ENCODE results near the gene EEF1B2. TPM values are rescaled to one million over a fixed set of nuclear protein-coding genes. Genes with fewer than 3 reads are reported as not detected.
"Not testable (repeated sequence)": the region's sequence is repeated elsewhere in the genome, so short reads cannot be mapped to it uniquely, and the experiment has no call there.

Gene EEF1B2
- total RNA-seq, result 100 to 1,000 TPM; 473 to 489 TPM

DNA sequence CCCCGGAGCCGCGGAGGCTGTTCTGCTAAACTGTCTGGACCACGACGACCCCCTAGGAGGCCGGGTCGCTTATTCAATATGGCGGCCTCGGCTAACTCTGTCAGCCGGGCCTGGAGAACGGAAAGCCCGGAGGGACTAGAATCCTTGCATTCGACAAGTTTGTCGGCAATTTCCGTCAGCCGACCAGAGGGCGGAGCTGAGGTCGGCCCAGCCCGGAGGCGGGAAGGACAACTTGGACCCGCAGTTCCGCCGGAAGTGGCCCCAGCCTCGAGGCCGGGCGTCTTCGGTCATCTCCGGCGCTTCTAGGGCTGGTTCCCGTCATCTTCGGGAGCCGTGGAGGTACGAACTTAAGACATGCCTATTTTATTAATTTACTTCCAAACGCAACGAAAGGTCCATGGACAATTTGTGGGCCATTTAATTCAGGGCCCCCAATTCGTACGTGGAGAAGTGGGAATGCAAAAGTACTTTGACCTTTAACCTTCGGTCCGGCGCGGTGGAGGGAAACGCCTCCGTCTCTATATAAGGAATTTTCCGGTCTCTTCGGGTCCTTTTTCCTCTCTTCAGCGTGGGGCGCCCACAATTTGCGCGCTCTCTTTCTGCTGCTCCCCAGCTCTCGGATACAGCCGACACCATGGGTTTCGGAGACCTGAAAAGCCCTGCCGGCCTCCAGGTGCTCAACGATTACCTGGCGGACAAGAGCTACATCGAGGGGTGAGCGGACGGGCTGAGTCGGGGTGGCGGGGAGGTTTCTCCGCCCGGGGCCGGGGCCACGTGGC lies at the start of gene EEF1B2, which contains the start of gene NDUFS1:
TSS of gene EEF1B2 (plus strand) at position 550 of the 779 bp plus-strand sequence. CDS start at position 635, 85 bp downstream.
TSS of gene NDUFS1 (minus strand) at position 99 of the 779 bp plus-strand sequence. CDS start 5,766 bp downstream, outside the sequence.
- H3K4me3 Mint-ChIP-seq, result peak within 1 kb of the TSS; percentile 94
- H3K9me3 Mint-ChIP-seq, result no peaks in the 10 kb centered on the region
- ChIA-PET CTCF (interaction anchor here (0.7 to 1.9 kb wide), 3 partner anchors 22 to 75 kb away, joined by 3 to 9 read pairs (median 3); no protein-coding TSS in a partner anchor), POLR2A (interaction anchor here (0.6 to 2.7 kb wide), 13 partner anchors 8 to 1466 kb away, joined by 3 to 29 read pairs (median 4); partner anchors contain the start of genes CREB1, FASTKD2, INO80D and MDH1B)
- no peaks in the 10 kb centered on the region for H3K27me3 Mint-ChIP-seq
- peak within 1 kb of the TSS; percentile 91 for H3K27ac Mint-ChIP-seq
- H3K36me3 Mint-ChIP-seq (ENCODE audit: low read depth), result peaks cover 57% of the 10 kb centered on the region
- peak; percentile 98 for DNase-seq
- H3K4me1 Mint-ChIP-seq, result peaks cover 54% of the 10 kb centered on the region

DNA sequence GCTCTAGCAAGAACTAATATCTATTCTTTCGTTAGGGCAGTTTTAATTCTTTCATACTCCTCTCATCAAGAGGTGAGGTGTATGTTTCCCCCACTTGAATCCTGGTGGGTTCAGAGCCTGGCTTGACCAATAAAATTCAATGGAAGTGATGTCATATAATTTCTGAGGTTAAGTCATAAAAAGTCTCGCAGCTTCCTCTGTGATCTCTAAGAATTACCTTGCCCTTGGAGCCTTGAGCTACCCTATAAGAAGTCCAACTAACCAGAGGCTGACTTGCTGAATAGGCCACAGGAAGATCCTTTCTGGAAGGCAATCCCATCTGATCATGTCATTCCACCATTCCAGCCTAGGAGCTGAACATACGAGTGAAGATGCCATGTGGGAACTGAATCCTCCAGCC lies 47.6 kb upstream of the EEF1B2 start:
- H3K4me3 Mint-ChIP-seq, result no peak overlapping the region
- DNase-seq, result no peak
- ChIA-PET POLR2A (no interaction called here), CTCF (no interaction called here)
- H3K27me3 Mint-ChIP-seq, result no peaks in the 10 kb centered on the region
- H3K9me3 Mint-ChIP-seq, result no peaks in the 10 kb centered on the region
- no peak overlapping the region for H3K27ac Mint-ChIP-seq
- no peaks in the 10 kb centered on the region for H3K4me1 Mint-ChIP-seq
- peaks cover 13% of the 10 kb centered on the region for H3K36me3 Mint-ChIP-seq (ENCODE audit: low read depth)

DNA sequence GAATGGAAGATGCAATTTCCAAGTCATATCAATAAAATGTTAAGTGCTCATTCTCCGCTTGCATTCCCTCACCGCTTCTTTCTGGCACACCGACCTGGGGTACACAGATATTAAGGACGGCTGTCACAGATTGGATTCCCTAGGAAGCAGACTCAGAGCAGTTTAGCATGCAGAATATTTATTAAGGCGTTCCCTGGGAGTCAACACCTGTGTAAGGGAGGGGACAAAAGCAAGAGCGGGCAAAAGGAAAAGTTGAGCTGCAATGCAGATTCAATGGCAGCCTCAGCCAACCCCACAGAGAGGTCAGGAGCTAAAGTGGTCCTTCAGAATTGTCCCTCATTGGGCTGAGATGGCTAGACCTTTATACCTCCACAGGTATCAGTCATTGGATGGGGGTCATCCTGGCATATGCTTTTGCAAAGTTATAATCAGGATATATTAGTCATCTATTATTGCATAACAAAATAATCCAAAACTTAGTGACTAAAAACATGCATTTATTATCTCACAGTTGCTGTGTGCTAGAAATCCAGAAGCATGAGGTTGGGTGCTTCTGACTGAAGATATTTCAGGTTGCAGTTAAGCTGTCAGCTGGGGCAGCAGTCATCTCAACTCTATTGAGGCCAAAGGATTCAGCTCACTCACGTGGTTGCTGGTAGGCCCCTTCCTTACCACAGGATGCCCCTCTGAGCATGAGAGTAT lies 46.7 kb upstream of the EEF1B2 start:
- Mint-ChIP-seq H3K4me3 (no peak overlapping the region), H3K4me1 (no peaks in the 10 kb centered on the region), H3K27ac (no peak overlapping the region), H3K9me3 (no peaks in the 10 kb centered on the region), H3K36me3 (ENCODE audit: low read depth) (peaks cover 13% of the 10 kb centered on the region), H3K27me3 (no peaks in the 10 kb centered on the region)
- no peak for DNase-seq
- ChIA-PET POLR2A (no interaction called here), CTCF (no interaction called here)

DNA sequence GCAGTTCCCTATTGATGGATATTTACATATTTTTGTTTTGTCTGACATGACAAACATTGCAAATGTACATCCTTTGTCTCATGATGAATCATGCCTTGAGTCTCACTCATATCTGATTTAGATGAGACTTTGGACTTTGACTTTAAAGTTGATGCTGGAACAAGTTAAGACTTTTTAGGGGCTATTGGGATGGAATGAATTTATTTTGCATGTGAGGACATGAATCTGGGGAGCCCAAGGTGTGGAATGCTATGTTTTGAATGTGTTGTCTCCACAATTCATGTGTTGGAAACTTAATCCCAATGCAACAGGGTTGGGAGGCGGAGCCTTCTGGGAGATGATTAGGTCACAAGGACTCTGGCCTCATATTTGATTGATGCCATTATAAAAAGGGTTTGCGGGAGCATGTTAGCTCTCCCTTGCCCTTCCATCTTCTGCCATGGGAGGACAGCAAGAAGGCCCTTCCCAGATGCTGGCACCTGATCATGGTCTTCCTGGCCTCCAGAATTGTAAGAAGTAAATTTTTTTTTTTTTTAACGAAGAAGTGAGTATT lies 44.6 kb upstream of the EEF1B2 start:
- Mint-ChIP-seq H3K36me3 (ENCODE audit: low read depth) (peaks cover 20% of the 10 kb centered on the region), H3K27ac (no peak overlapping the region), H3K27me3 (no peaks in the 10 kb centered on the region), H3K4me1 (no peaks in the 10 kb centered on the region), H3K9me3 (no peaks in the 10 kb centered on the region), H3K4me3 (no peak overlapping the region)
- no peak for DNase-seq
- ChIA-PET CTCF (no interaction called here), POLR2A (no interaction called here)

DNA sequence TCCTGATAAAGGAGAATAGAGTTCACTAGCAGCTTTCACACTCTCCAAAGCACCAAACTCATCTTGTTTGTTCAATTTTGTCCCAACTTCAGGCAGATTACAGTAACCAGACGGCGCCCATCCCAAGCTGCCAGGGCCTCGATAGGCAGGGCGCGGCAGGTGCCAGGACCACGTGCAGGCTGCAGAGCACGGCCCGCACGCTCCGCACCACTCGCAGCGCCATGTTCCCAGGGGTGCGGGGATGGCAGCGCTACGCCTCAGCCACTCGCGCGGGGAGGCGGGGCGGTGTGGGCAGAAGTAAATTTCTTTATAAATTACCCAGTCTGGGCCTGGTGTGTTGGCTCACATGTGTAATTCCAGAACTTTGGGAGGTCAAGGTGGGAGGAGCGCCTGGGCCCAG lies 43.4 kb upstream of the EEF1B2 start:
- Mint-ChIP-seq H3K36me3 (ENCODE audit: low read depth) (peaks cover 31% of the 10 kb centered on the region), H3K4me3 (no peak overlapping the region), H3K4me1 (no peaks in the 10 kb centered on the region), H3K9me3 (no peaks in the 10 kb centered on the region), H3K27ac (no peak overlapping the region), H3K27me3 (no peaks in the 10 kb centered on the region)
- ChIA-PET POLR2A (no interaction called here), CTCF (no interaction called here)
- DNase-seq, result no peak

DNA sequence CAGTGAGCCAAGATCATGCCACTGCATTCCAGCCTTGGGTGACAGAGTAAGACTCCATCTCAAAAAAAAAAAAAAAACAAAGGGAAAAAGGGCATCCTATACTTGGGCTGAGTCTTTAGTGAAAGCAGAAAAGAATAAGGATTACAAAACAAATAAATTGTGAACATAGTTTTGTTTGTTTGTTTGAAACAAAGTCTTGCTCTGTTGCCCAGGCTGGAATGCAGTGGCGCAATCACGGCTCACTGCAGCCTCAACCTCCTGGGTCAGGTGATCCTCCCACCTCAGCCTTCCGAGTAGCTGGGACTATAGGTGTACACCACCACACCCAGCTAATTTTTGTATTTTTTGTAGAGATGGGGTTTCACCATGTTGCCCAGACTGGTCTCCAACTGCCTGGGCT lies 37.1 kb upstream of the EEF1B2 start:
- H3K27ac Mint-ChIP-seq, CTCF ChIA-PET, DNase-seq, H3K4me3 Mint-ChIP-seq, H3K27me3 Mint-ChIP-seq, H3K4me1 Mint-ChIP-seq, H3K9me3 Mint-ChIP-seq: not testable (repeated sequence)
- peaks cover 46% of the 10 kb centered on the region for H3K36me3 Mint-ChIP-seq (ENCODE audit: low read depth)
- POLR2A ChIA-PET, result interaction anchor here (1.4 kb wide), 1 partner anchor 37 kb away, joined by 3 read pairs; the partner anchor contains the start of gene INO80D

DNA sequence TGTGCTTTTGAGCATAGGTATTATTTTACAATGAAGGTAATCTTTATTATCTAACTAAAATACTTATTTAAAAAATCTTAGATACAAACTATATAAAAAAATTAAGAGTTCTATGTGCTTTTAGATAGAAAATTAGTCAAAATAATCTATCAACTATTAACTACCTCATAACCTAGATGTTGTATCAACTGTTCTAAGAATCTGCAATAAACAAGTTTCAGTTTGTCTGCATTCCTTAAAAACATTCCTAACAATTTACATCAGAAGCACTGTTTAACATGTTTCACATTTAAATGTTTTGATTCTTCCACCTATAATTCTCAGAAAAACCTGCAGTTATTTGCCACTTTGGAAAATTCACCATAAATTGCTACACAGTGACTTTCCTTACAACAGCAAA lies 33.8 kb upstream of the EEF1B2 start:
- POLR2A ChIA-PET, result no interaction called here
- Mint-ChIP-seq H3K4me3 (no peak overlapping the region), H3K4me1 (no peaks in the 10 kb centered on the region), H3K27ac (no peak overlapping the region), H3K9me3 (no peaks in the 10 kb centered on the region), H3K27me3 (no peaks in the 10 kb centered on the region), H3K36me3 (ENCODE audit: low read depth) (peaks cover 47% of the 10 kb centered on the region)
- DNase-seq, result no peak
- CTCF ChIA-PET, result no interaction called here

DNA sequence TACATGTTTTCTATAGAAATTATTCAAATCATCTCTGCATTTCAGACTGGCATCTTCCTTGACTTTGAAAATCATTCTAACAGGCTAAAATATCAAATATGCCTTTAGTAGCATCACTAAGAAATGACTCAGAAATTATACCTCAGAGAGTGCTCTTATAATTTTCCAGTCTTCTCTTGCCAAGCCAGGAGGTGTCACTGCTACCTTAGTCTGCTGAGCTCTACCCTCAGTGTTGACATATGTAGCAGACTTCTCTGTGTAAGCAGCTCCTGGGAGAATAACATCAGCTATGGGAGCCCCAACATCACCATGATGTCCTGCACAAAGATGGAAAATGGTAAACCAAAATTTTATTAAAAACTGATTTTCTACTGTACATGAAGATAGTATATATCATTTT lies 32.0 kb upstream of the EEF1B2 start:
- Mint-ChIP-seq H3K9me3 (no peaks in the 10 kb centered on the region), H3K4me1 (no peaks in the 10 kb centered on the region), H3K27ac (no peak overlapping the region), H3K4me3 (no peak overlapping the region), H3K36me3 (ENCODE audit: low read depth) (peaks cover 35% of the 10 kb centered on the region), H3K27me3 (no peaks in the 10 kb centered on the region)
- ChIA-PET CTCF (interaction anchor here (1.4 kb wide), 1 partner anchor 9 kb away, joined by 3 read pairs; no protein-coding TSS in a partner anchor), POLR2A (no interaction called here)
- DNase-seq, result no peak

DNA sequence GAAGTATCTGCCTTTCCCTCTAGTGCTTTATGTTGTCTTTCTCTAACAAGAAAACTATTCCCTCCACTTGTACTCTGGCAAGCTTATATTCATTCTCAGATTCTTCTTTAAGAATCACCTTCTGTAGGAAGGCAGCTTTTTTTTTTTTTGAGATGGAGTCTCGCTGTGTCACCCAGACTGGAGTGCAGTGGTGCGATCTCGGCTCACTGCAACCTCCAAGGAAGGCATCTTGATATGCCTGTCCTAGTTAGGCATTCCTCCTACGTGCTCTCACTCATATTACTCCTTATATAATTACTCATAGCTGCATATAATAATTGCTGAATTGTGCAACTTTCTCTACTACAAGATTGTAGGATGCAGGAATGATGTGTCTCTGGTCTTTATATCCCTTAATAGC lies 16.2 kb upstream of the EEF1B2 start:
- Mint-ChIP-seq H3K9me3 (no peaks in the 10 kb centered on the region), H3K27me3 (no peaks in the 10 kb centered on the region), H3K4me1 (no peaks in the 10 kb centered on the region), H3K4me3 (no peak overlapping the region), H3K36me3 (ENCODE audit: low read depth) (peaks cover 63% of the 10 kb centered on the region), H3K27ac (no peak overlapping the region)
- CTCF ChIA-PET, result interaction anchor here (0.9 kb wide), 1 partner anchor 21 kb away, joined by 3 read pairs; no protein-coding TSS in a partner anchor
- DNase-seq, result no peak
- POLR2A ChIA-PET, result no interaction called here

DNA sequence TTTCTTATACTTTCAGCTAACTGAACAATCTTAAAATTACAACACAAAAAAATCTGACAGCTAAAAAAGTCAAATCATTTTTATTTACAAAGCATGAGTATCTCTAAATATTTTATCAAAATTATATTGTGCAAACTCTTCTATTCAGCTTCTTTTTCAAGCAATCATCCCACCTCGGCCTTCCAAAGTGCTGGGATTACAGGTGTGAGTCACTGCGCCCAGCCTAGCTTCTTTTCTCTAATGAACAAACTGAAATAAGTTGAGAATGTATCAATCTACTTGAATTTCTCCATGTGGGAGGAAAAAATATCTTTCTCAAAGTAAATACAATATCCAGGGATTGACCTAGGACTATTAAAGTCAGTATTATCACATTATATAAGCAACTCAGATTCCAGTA lies 15.3 kb upstream of the EEF1B2 start:
- Mint-ChIP-seq H3K36me3 (ENCODE audit: low read depth) (peaks cover 67% of the 10 kb centered on the region), H3K27me3 (no peaks in the 10 kb centered on the region), H3K4me1 (no peaks in the 10 kb centered on the region), H3K9me3 (no peaks in the 10 kb centered on the region), H3K4me3 (no peak overlapping the region), H3K27ac (peak overlapping the region; percentile 19)
- no peak for DNase-seq
- POLR2A ChIA-PET, result no interaction called here
- CTCF ChIA-PET, result interaction anchor here (1.1 kb wide), 1 partner anchor 9 kb away, joined by 3 read pairs; no protein-coding TSS in a partner anchor

DNA sequence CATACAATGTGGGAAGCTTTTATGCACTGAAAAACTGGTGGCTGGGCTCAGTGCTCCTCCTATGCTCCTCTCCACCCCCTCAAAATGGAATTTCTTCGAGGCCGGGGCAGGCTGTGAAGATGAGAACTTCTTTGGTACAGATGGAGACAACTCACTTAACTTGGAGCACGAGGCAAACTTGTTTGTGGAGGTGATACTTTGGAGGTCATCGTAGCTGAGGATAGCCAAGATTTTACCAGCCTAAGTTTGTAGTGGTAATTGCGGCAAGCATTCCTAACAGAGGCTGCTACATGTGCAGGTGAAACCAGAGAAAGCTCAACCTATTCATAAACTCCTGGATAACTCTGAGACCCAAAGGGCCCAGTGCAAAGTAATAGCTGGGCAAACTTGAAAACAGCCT lies 14.0 kb upstream of the EEF1B2 start:
- no peak for DNase-seq
- no peak overlapping the region for H3K27ac Mint-ChIP-seq
- peaks cover 3% of the 10 kb centered on the region for H3K4me1 Mint-ChIP-seq
- H3K36me3 Mint-ChIP-seq (ENCODE audit: low read depth), result peaks cover 69% of the 10 kb centered on the region
- ChIA-PET POLR2A (interaction anchor here (0.6 to 1.0 kb wide), 3 partner anchors 14 to 61 kb away, joined by 3 to 5 read pairs (median 3); partner anchors contain the start of genes EEF1B2 and INO80D), CTCF (no interaction called here)
- no peaks in the 10 kb centered on the region for H3K9me3 Mint-ChIP-seq
- H3K4me3 Mint-ChIP-seq, result no peak overlapping the region
- no peaks in the 10 kb centered on the region for H3K27me3 Mint-ChIP-seq

DNA sequence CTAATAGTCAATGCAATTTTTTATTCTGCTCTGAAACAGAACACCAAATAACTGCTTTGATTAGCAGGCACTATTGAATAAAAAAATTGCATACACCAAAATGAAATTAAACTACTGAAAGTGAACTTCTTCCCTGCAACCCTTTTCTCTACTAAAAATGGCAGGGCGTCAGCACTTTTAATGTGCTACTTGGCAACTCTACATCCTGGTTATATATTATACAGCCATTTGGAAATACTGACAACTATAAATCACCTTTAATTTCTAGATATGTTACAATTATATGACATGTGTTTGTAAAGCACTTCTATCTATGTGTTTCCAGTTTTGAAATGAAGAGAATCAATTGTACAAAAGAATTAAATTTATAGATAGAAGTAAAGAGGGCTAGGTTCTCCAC lies 10.4 kb upstream of the EEF1B2 start:
- POLR2A ChIA-PET, result no interaction called here
- Mint-ChIP-seq H3K27me3 (no peaks in the 10 kb centered on the region), H3K4me3 (no peak overlapping the region), H3K27ac (no peak overlapping the region), H3K4me1 (peaks cover 12% of the 10 kb centered on the region), H3K36me3 (ENCODE audit: low read depth) (peaks cover 52% of the 10 kb centered on the region), H3K9me3 (no peaks in the 10 kb centered on the region)
- CTCF ChIA-PET, result no interaction called here
- DNase-seq, result no peak

DNA sequence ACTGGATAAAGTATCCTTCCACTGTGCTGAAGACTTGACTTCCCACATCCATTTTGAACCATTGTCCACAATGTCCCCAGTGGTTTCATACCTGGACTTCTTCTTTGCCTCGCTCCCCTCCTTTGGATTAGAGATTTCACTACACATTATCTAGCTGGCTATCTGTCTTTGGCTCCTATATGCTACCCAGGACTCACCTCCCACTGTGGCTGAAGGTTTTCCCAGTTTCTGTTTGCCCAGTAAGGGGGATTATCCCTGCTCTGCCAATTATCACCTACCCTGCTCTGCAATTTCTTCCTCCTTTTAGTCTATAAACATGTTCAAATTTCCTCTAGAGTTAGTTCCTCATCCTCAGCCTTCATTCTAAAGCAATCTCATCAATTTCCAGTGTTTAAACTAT lies 9.5 kb upstream of the EEF1B2 start:
- CTCF ChIA-PET, result no interaction called here
- POLR2A ChIA-PET, result no interaction called here
- no peaks in the 10 kb centered on the region for H3K27me3 Mint-ChIP-seq

More for the DNA sequence above, 9.5 kb upstream of the EEF1B2 start:
- DNase-seq, result no peak
- no peaks in the 10 kb centered on the region for H3K9me3 Mint-ChIP-seq
- peaks cover 14% of the 10 kb centered on the region for H3K4me1 Mint-ChIP-seq
- peaks cover 46% of the 10 kb centered on the region for H3K36me3 Mint-ChIP-seq (ENCODE audit: low read depth)
- H3K4me3 Mint-ChIP-seq, result no peak overlapping the region
- no peak overlapping the region for H3K27ac Mint-ChIP-seq
